Mesothelial cell of epicardium (in vitro differentiated cells): ENCODE results near the gene EDEM2. TPM values are rescaled to one million over a fixed set of nuclear protein-coding genes. Genes with fewer than 3 reads are reported as not detected.
"Not testable (repeated sequence)": the region's sequence is repeated elsewhere in the genome, so short reads cannot be mapped to it uniquely, and the experiment has no call there.

Experiments
- DNase-seq, 2 experiments: peaks; one replicate each; pipeline ENCODE4 v3.0.0; 2021; ENCODE audit warnings: low spot score in 2 of 2; ENCODE audit not compliant: unreplicated experiment in 2 of 2
- H3K27ac Mint-ChIP-seq: 2 replicates; pipeline ENCODE4 v1.8.0; 2021; ENCODE audit warnings: mixed read lengths
- H3K27me3 Mint-ChIP-seq: 2 replicates; pipeline ENCODE4 v1.8.0; 2021; ENCODE audit warnings: low read depth, mixed read lengths
- H3K36me3 Mint-ChIP-seq: 2 replicates; pipeline ENCODE4 v1.8.0; 2021; ENCODE audit warnings: mixed read lengths
- H3K4me1 Mint-ChIP-seq: 2 replicates; pipeline ENCODE4 v1.8.0; 2021; ENCODE audit warnings: mixed read lengths
- H3K4me3 Mint-ChIP-seq: 2 replicates; pipeline ENCODE4 v1.8.0; 2021; ENCODE audit warnings: mild to moderate bottlenecking, moderate library complexity, mixed read lengths
- H3K9me3 Mint-ChIP-seq: 2 replicates; pipeline ENCODE4 v1.8.0; 2021; ENCODE audit warnings: mixed read lengths
- CTCF ChIP-seq: fragments of 200-600 bp; sonication (generic); IDR thresholded peaks from one replicate; pipeline ENCODE4 v1.5.0; 2021; ENCODE audit warnings: antibody characterized with exemption; ENCODE audit not compliant: unreplicated experiment
- total RNA-seq: library from RNA; stranded (reverse); gene quantifications from 3 replicates; pipeline ENCODE4 v1.2.1, GENCODE V29; 2021

EDEM2 gene
- total RNA-seq, 1 donor from 2014 or later, result 16.5 TPM

- Mint-ChIP-seq H3K9me3 (peaks cover 5% of the 10 kb centered on the region), H3K27ac (no peak overlapping the region), H3K4me3 (no peak overlapping the region), H3K36me3 (no peaks in the 10 kb centered on the region), H3K4me1 (peaks cover 3% of the 10 kb centered on the region), H3K27me3 (no peaks in the 10 kb centered on the region)
- no peak for DNase-seq
- no peak for TF ChIP-seq CTCF
Measured at GRCh38 chr20:35165221-35166185, 18.4 kb upstream of the EDEM2 start.

- H3K4me3 Mint-ChIP-seq, H3K4me1 Mint-ChIP-seq, H3K27me3 Mint-ChIP-seq, H3K36me3 Mint-ChIP-seq, DNase-seq, H3K27ac Mint-ChIP-seq, H3K9me3 Mint-ChIP-seq: not testable (repeated sequence)
Measured at GRCh38 chr20:35164531-35164930, 17.4 kb upstream of the EDEM2 start.

GRCh38 chr20:35160341-35160740 is 13.2 kb upstream of the EDEM2 start:
- not testable (repeated sequence) for H3K36me3 Mint-ChIP-seq, H3K9me3 Mint-ChIP-seq, H3K4me3 Mint-ChIP-seq, DNase-seq, H3K4me1 Mint-ChIP-seq, H3K27me3 Mint-ChIP-seq, H3K27ac Mint-ChIP-seq

GRCh38 chr20:35156978-35157377 is 9.8 kb upstream of the EDEM2 start:
- H3K27me3 Mint-ChIP-seq, result no peaks in the 10 kb centered on the region
- H3K36me3 Mint-ChIP-seq, result no peaks in the 10 kb centered on the region
- no peaks in the 10 kb centered on the region for H3K9me3 Mint-ChIP-seq
- TF ChIP-seq CTCF, result no peak
- no peaks in the 10 kb centered on the region for H3K4me1 Mint-ChIP-seq
- DNase-seq, result no peak
- no peak overlapping the region for H3K27ac Mint-ChIP-seq
- no peak overlapping the region for H3K4me3 Mint-ChIP-seq

GRCh38 chr20:35155936-35156335 is 8.8 kb upstream of the EDEM2 start:
- DNase-seq, result no peak
- H3K4me1 Mint-ChIP-seq, result no peaks in the 10 kb centered on the region
- no peaks in the 10 kb centered on the region for H3K9me3 Mint-ChIP-seq
- H3K36me3 Mint-ChIP-seq, result no peaks in the 10 kb centered on the region
- TF ChIP-seq CTCF, result no peak
- no peaks in the 10 kb centered on the region for H3K27me3 Mint-ChIP-seq
- no peak overlapping the region for H3K27ac Mint-ChIP-seq
- H3K4me3 Mint-ChIP-seq, result no peak overlapping the region

- H3K27me3 Mint-ChIP-seq, result no peaks in the 10 kb centered on the region
- no peak overlapping the region for H3K27ac Mint-ChIP-seq
- no peak overlapping the region for H3K4me3 Mint-ChIP-seq
- no peaks in the 10 kb centered on the region for H3K36me3 Mint-ChIP-seq
- no peaks in the 10 kb centered on the region for H3K9me3 Mint-ChIP-seq
- TF ChIP-seq CTCF, result no peak
- peaks cover 17% of the 10 kb centered on the region for H3K4me1 Mint-ChIP-seq
- no peak for DNase-seq
Measured at GRCh38 chr20:35151736-35152135, 4.6 kb upstream of the EDEM2 start.
